HL-60 (cell line): ENCODE data around the gene HS6ST3.

Experiments used
- DNase-seq, 2 experiments: peaks; one replicate each; pipeline ENCODE4 v3.0.0-alpha.2; 2010 to 2020; ENCODE audit warnings: low read depth in 1 of 2, low spot score in 1 of 2
- H3K27ac ChIP-seq: fragments of 250-450 bp; sonication (Bioruptor Pico); replicated peaks from 2 replicates; pipeline ENCODE4 v1.5.1; 2020; ENCODE audit warnings: mild to moderate bottlenecking, moderate library complexity
- H3K27me3 ChIP-seq: fragments of 250-450 bp; sonication (Bioruptor Pico); 2 replicates; pipeline ENCODE4 v1.5.1; 2021; ENCODE audit warnings: mild to moderate bottlenecking, moderate library complexity; ENCODE audit not compliant: insufficient read depth, poor library complexity, severe bottlenecking
- H3K4me3 ChIP-seq: replicated peaks from 2 replicates; pipeline ENCODE4 v1.5.1; 2011; ENCODE audit warnings: mild to moderate bottlenecking, control low read depth, low read length; ENCODE audit not compliant: insufficient read depth
- CTCF ChIP-seq: IDR thresholded peaks from one replicate; pipeline ENCODE4 v1.5.1; 2011; ENCODE audit warnings: low read length, control low read depth, inconsistent platforms; ENCODE audit not compliant: insufficient read depth
- GABPA ChIP-seq: IDR thresholded peaks from 2 replicates; pipeline ENCODE4 v1.6.1; 2012; ENCODE audit warnings: low read depth
- POLR2AphosphoS5 ChIP-seq: IDR thresholded peaks from 2 replicates; pipeline ENCODE4 v1.6.1; 2012; ENCODE audit warnings: low read depth
- REST ChIP-seq: IDR thresholded peaks from 2 replicates; pipeline ENCODE4 v1.6.1; 2012; ENCODE audit warnings: low read depth; ENCODE audit not compliant: insufficient replicate concordance
- SPI1 ChIP-seq: IDR thresholded peaks from 2 replicates; pipeline ENCODE4 v1.6.1; 2012; ENCODE audit warnings: low read depth, mild to moderate bottlenecking, borderline replicate concordance

Gene HS6ST3

GRCh38 chr13:96460609-96461008 is 370.7 kb downstream of the HS6ST3 start:
- Histone ChIP-seq H3K4me3 (no peak overlapping the region), H3K27ac (no peak overlapping the region), H3K27me3 (peaks cover 2% of the 10 kb centered on the region)
- no peak for DNase-seq
- no peak for TF ChIP-seq REST
- no peak for TF ChIP-seq SPI1
- TF ChIP-seq POLR2AphosphoS5 = no peak
- no peak for TF ChIP-seq CTCF
- no peak for TF ChIP-seq GABPA

- no peak for TF ChIP-seq SPI1
- no peak for TF ChIP-seq CTCF
- no peak for TF ChIP-seq POLR2AphosphoS5
- TF ChIP-seq GABPA = no peak
- no peak for TF ChIP-seq REST
- Histone ChIP-seq H3K27me3 (no peaks in the 10 kb centered on the region), H3K4me3 (no peak overlapping the region), H3K27ac (no peak overlapping the region)
- DNase-seq = no peak
Measured at GRCh38 chr13:96473526-96474180, 383.7 kb downstream of the HS6ST3 start.

GRCh38 chr13:96474181-96474557 is 384.3 kb downstream of the HS6ST3 start:
- DNase-seq = no peak
- TF ChIP-seq CTCF (no peak), GABPA (no peak), REST (no peak), SPI1 (no peak)
- Histone ChIP-seq H3K27ac (no peak overlapping the region), H3K4me3 (no peak overlapping the region), H3K27me3 (no peaks in the 10 kb centered on the region)
